Esophagus muscularis mucosa (tissue), 4 donors: Measurements from ENCODE around the gene FNTB. TPM values are rescaled to one million over a fixed set of nuclear protein-coding genes. Genes with fewer than 3 reads are reported as not detected.

ENCODE experiments used
- DNase-seq: peaks from one replicate; pipeline ENCODE4 v3.0.0-alpha.2; 2017; ENCODE audit errors: extremely low spot score
- H3K27ac ChIP-seq, 4 donors: fragments of 200-600 bp; sonication (generic); replicated peaks in 1 of 4; 1 replicate in 3 of 4; 2 replicates in 1 of 4; pipeline ENCODE4 v1.5.1; 2016 to 2019; ENCODE audit warnings: mild to moderate bottlenecking in 1 of 4
- H3K27me3 ChIP-seq, 4 donors: fragments of 200-600 bp; sonication (generic); one replicate each; pipeline versions ENCODE4 v1.5.1 to v1.6.0; 2016 to 2019
- H3K36me3 ChIP-seq, 4 donors: fragments of 200-600 bp; sonication (generic); one replicate each; pipeline ENCODE4 v1.5.1; 2016 to 2019
- H3K4me1 ChIP-seq, 4 donors: fragments of 200-600 bp; sonication (generic); one replicate each; pipeline ENCODE4 v1.5.1; 2016 to 2019
- H3K4me3 ChIP-seq, 4 donors: fragments of 200-600 bp; sonication (generic); 1 replicate in 2 of 4; 2 replicates in 2 of 4; pipeline ENCODE4 v1.5.1; 2016 to 2019; ENCODE audit warnings: mild to moderate bottlenecking in 4 of 4, moderate library complexity in 1 of 4
- H3K9me3 ChIP-seq, 4 donors: fragments of 200-600 bp; sonication (generic); 1 replicate in 3 of 4; 2 replicates in 1 of 4; pipeline ENCODE4 v1.5.1; 2016 to 2019
- EP300 ChIP-seq: sonication (generic); formaldehyde crosslinking; IDR thresholded peaks from one replicate; pipeline ENCODE4 v1.6.1; 2017; ENCODE audit warnings: antibody characterized with exemption
- POLR2A ChIP-seq: fragments of 450-650 bp; IDR thresholded peaks from one replicate; pipeline ENCODE4 v1.6.1; 2017; ENCODE audit warnings: antibody characterized with exemption, moderate library complexity, mild to moderate bottlenecking, low read depth
- POLR2AphosphoS5 ChIP-seq, 2 donors: sonication (generic); formaldehyde crosslinking; IDR thresholded peaks; one replicate each; pipeline ENCODE4 v1.6.1; 2017; ENCODE audit warnings: antibody characterized with exemption in 2 of 2
- WGBS: methylation state at CpG from one replicate; pipeline ENCODE4 v1.1.5; 2018; 5-methylcytosine and 5-hydroxymethylcytosine counted together
- intact Hi-C: fragments of 100-400 bp; cut with DNase I; formaldehyde crosslinking; loops from one replicate; pipeline ENCODE4 v1.15.1; 2023
- total RNA-seq, 4 donors: library from RNA; depleted of rRNA; stranded (reverse); fragments of >200 nt; gene quantifications; one replicate each; pipeline versions ENCODE4 v1.1.0 to v1.2.1, GENCODE V29; 2016
- TF ChIP-seq, protein P1 (sequence below), 3 experiments: fragments of 200-600 bp in 2 of 3; fragments of 450-650 bp in 1 of 3; sonication (generic) in 2 of 3; IDR thresholded peaks; one replicate each; pipeline ENCODE4 v1.5.1; 2017 to 2019; ENCODE audit warnings: antibody characterized with exemption in 3 of 3, mild to moderate bottlenecking in 2 of 3, moderate library complexity in 1 of 3

FNTB gene
- total RNA-seq, 4 donors from 2014 or later = 10.3 to 20.7 (median 15.5) TPM

DNA sequence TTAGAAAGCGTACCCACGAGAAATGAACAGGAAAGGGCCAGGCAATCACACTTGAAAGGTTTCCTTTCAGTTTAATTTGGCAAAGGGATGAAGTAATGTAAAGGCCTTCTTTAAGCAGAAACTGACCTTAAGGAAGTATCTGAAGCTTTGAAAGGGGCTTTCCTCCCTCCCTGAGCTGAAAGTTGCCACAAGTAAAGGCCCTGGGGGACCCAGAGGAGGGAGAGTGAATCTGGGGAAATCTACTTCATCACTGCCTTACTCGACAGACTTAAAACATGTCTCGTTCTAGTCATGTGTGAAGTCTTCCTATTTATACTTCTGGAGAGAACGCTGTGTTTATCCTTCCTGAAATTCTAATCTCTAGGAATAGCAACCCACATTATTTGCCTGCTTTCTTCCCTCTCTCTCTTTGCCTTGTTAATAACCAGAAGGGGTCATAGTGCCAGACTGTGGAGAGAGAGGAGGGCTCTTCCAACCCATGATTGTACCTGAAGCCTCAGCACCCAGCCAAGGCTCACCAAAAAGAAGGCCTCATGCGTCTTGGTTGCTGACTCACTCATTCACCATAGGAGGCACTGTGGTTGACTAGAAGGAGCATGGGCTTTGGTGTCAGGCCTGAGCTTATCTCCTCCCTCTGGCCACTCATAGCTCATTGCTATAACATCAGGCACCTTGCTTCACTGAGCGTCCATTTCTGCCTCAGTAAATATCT is 33.9 kb upstream of the FNTB start:
- no peak for DNase-seq
- intact Hi-C loops = no loop called here
- Histone ChIP-seq H3K4me1 (peaks cover 0 to 7% (median 2%) of the 10 kb centered on the region in 4 donors), H3K27me3 (no peaks in the 10 kb centered on the region), H3K9me3 (no peaks in the 10 kb centered on the region), H3K27ac (no peak overlapping the region), H3K4me3 (no peak overlapping the region), H3K36me3 (peaks cover 0 to 49% (median 22%) of the 10 kb centered on the region in 4 donors)
- no peak for TF ChIP-seq EP300
- TF ChIP-seq, protein P1, sequence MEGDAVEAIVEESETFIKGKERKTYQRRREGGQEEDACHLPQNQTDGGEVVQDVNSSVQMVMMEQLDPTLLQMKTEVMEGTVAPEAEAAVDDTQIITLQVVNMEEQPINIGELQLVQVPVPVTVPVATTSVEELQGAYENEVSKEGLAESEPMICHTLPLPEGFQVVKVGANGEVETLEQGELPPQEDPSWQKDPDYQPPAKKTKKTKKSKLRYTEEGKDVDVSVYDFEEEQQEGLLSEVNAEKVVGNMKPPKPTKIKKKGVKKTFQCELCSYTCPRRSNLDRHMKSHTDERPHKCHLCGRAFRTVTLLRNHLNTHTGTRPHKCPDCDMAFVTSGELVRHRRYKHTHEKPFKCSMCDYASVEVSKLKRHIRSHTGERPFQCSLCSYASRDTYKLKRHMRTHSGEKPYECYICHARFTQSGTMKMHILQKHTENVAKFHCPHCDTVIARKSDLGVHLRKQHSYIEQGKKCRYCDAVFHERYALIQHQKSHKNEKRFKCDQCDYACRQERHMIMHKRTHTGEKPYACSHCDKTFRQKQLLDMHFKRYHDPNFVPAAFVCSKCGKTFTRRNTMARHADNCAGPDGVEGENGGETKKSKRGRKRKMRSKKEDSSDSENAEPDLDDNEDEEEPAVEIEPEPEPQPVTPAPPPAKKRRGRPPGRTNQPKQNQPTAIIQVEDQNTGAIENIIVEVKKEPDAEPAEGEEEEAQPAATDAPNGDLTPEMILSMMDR (IDR thresholded peaks at IDR 0.05) = no peak
- WGBS = 72% methylated on average over 7 of the region's 7 CpGs

DNA sequence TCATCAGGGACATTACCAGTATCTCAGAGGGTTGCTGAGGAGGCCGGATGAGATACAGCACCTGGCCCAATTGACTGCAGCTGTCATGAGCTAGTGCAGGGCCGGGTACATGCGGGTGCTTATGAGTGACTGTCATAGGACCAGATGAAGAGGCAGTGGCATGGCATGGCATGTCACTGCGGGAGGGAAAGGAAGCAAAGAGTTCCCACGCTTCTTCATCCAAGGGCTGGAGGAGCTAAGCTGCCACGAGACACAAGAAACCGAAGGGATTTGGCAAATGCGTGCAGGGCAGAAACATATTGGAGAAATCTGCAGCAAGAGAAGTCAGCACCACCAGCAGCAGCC is 33.4 kb upstream of the FNTB start:
- WGBS = 94% methylated on average over 7 of the region's 8 CpGs
- Histone ChIP-seq H3K4me3 (no peak overlapping the region), H3K27ac (no peak overlapping the region), H3K4me1 (peaks cover 0 to 7% (median 2%) of the 10 kb centered on the region in 4 donors), H3K36me3 (peaks cover 0 to 43% (median 16%) of the 10 kb centered on the region in 4 donors), H3K27me3 (no peaks in the 10 kb centered on the region), H3K9me3 (no peaks in the 10 kb centered on the region)
- intact Hi-C loops = no loop called here
- DNase-seq = no peak
- no peak for TF ChIP-seq POLR2AphosphoS5 (IDR thresholded peaks at IDR 0.05)
- TF ChIP-seq POLR2A = no peak
- no peak for TF ChIP-seq EP300
- TF ChIP-seq, protein P1 (IDR thresholded peaks at IDR 0.05) = no peak

DNA sequence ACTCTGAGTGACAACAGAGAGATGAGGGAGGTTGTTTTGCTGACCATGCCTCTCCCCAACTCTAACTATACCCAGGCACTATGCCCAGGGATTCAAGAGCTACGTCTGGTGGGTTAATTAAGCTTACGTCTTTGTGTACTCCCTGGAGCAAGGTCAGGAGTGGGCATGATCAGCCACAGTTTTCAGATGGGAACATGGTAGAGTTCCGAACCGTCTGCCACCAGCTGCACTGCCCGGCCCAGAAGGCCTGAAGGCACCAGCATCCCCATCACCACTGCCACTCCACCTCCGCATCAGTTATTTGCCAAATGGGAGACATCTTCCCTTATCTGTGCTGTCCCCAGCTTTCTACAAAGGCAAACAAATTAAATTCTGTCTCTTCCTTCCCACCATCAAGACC is 33.0 kb upstream of the FNTB start:
- peaks cover 0 to 40% (median 12%) of the 10 kb centered on the region in 4 donors for H3K36me3 ChIP-seq
- no peak overlapping the region for H3K27ac ChIP-seq
- TF ChIP-seq EP300 (no peak), POLR2A (no peak), POLR2AphosphoS5 (IDR thresholded peaks at IDR 0.05) (no peak)
- TF ChIP-seq, protein P1 (IDR thresholded peaks at IDR 0.05) = no peak
- no peaks in the 10 kb centered on the region for H3K27me3 ChIP-seq
- H3K4me1 ChIP-seq = peaks cover 0 to 7% (median 2%) of the 10 kb centered on the region in 4 donors
- WGBS = 100% methylated on average over 4 of the region's 6 CpGs
- no peak for DNase-seq
- no peak overlapping the region for H3K4me3 ChIP-seq
- intact Hi-C loops = no loop called here
- H3K9me3 ChIP-seq = no peaks in the 10 kb centered on the region

DNA sequence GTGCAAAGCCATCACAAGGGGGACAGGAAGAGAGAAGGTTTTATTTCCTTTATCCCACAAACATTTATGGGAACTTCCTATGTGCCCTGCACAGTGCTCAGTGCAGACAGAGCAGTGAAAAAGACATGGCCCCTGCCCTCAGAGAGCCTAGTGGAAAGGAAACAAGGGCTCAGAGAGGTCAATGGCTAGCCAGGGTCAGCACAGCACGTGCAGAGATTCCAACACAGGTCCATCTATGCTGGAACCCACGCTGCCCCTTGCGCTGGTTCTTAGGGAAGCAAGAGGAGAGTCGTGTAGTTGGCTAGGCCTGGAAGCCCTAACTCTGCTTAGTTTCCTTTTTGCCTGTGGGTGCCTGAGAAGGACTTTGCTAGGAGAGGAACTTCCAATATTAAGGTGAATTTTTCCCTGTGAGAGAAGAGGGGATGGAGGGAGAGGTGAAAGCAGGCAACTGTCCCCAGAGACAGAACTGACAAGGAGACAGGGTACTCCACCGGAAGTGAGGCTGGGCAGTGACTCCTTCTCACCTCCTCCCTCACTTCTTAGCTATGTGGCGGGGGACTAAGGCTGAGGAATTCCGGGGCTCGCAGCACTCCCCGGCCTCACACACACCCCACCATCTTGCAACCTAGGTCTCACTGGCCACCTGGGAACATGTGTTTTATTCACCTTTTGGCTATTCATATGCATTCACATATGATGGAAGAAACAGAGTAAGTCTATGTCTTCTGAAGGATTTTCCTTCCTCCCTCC is 32.0 kb upstream of the FNTB start:
- Histone ChIP-seq H3K27me3 (no peaks in the 10 kb centered on the region), H3K9me3 (no peaks in the 10 kb centered on the region), H3K36me3 (peaks cover 0 to 32% (median 10%) of the 10 kb centered on the region in 4 donors), H3K27ac (no peak overlapping the region), H3K4me1 (peaks cover 0 to 7% (median 2%) of the 10 kb centered on the region in 4 donors), H3K4me3 (no peak overlapping the region)
- no peak for TF ChIP-seq POLR2AphosphoS5 (IDR thresholded peaks at IDR 0.05)
- TF ChIP-seq, protein P1 (IDR thresholded peaks at IDR 0.05) = no peak
- TF ChIP-seq EP300 = no peak
- WGBS = 92% methylated on average over 9 of the region's 9 CpGs
- intact Hi-C loops = no loop called here
- DNase-seq = no peak
